DMS 273 (cell line): ENCODE measurements around the gene JUP.
A peak's percentile ranks its signal among the peaks of the same experiment; 100 is the strongest.
"Not testable (repeated sequence)": the region's sequence is repeated elsewhere in the genome, so short reads cannot be mapped to it uniquely, and the experiment has no call there.

ENCODE experiments used
- DNase-seq: peaks from one replicate; lab custom pipeline; 2025; ENCODE audit not compliant: unreplicated experiment; lab: John Stamatoyannopoulos, UW

Gene JUP

GRCh38 chr17:41781404-41782110 lies 5.0 kb downstream of the JUP start:
- no peak for DNase-seq

GRCh38 chr17:41779954-41780353 lies 6.6 kb downstream of the JUP start:
- DNase-seq: no peak

GRCh38 chr17:41777574-41778188 lies 8.8 kb downstream of the JUP start:
- peak; percentile 97 for DNase-seq

GRCh38 chr17:41777157-41777573 lies 9.3 kb downstream of the JUP start:
- no peak for DNase-seq

- not testable (repeated sequence) for DNase-seq
These were observed 10.1 kb downstream of the JUP start for GRCh38 chr17:41776262-41776900.

- DNase-seq: no peak
These were observed 10.9 kb downstream of the JUP start for GRCh38 chr17:41775394-41776226.

- no peak for DNase-seq
These were observed 12.7 kb downstream of the JUP start for GRCh38 chr17:41773731-41774193.

- peak; percentile 76 for DNase-seq
These were observed 13.3 kb downstream of the JUP start for GRCh38 chr17:41773190-41773588.

- no peak for DNase-seq
These were observed 13.8 kb downstream of the JUP start for GRCh38 chr17:41772586-41773189.

GRCh38 chr17:41772218-41772585 lies 14.3 kb downstream of the JUP start:
- DNase-seq: no peak

GRCh38 chr17:41771389-41772206 lies 14.9 kb downstream of the JUP start:
- DNase-seq: no peak

GRCh38 chr17:41769985-41770384 lies 16.5 kb downstream of the JUP start:
- no peak for DNase-seq

- DNase-seq: no peak
These were observed 17.1 kb downstream of the JUP start for GRCh38 chr17:41769346-41769862.

- no peak for DNase-seq
These were observed 17.7 kb downstream of the JUP start for GRCh38 chr17:41768682-41769288.

- no peak for DNase-seq
These were observed 19.0 kb downstream of the JUP start for GRCh38 chr17:41767324-41768042.

- DNase-seq: no peak
These were observed 20.4 kb downstream of the JUP start for GRCh38 chr17:41766135-41766534.

- DNase-seq: no peak
These were observed 23.2 kb downstream of the JUP start for GRCh38 chr17:41763327-41763726.

- DNase-seq: no peak
These were observed 23.7 kb downstream of the JUP start for GRCh38 chr17:41762841-41763240.

- no peak for DNase-seq
These were observed 24.1 kb downstream of the JUP start for GRCh38 chr17:41762391-41762790.
